Epithelial cell of alveolus of lung (primary cell): ENCODE measurements around the gene CCDC70. TPM values are rescaled to one million over a fixed set of nuclear protein-coding genes. Genes with fewer than 3 reads are reported as not detected.

Experiments used
- total RNA-seq: library from RNA; depleted of rRNA; stranded (reverse); fragments of >200 nt; gene quantifications from 2 replicates; pipeline ENCODE4 v1.2.1, GENCODE V29; 2015

CCDC70 gene
- not detected in 2 replicates for total RNA-seq

DNA sequence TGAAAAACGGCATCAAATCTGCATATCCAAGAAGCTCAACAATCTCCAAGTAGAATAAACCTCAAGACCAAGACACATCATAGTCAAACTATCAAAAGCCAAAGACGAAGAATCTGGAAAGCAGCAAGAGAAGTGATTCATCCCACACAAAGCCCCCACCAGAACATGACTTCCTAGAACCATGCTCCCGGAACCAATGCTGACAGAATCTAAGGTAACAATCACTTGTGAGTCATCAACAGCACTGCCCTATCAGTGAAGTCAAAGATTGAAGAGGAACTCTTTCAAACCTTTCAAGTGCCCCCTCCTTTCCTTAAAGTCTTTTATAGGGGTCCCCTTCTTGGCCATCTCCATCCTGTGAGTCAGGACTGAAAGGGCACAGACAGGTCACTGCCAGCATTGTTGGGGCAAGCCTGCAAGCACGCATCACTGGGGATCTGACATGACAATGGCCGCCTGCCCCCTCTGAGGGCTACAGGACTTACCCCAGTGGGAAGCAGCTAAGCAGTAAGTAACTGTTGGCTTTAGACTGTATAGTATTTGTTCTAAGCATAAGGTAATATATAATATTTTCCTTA, at the start of gene CCDC70:
CCDC70 (plus strand) TSS at position 247 of the 578 bp plus-strand sequence. CDS start 3,443 bp downstream, outside the sequence.

DNA sequence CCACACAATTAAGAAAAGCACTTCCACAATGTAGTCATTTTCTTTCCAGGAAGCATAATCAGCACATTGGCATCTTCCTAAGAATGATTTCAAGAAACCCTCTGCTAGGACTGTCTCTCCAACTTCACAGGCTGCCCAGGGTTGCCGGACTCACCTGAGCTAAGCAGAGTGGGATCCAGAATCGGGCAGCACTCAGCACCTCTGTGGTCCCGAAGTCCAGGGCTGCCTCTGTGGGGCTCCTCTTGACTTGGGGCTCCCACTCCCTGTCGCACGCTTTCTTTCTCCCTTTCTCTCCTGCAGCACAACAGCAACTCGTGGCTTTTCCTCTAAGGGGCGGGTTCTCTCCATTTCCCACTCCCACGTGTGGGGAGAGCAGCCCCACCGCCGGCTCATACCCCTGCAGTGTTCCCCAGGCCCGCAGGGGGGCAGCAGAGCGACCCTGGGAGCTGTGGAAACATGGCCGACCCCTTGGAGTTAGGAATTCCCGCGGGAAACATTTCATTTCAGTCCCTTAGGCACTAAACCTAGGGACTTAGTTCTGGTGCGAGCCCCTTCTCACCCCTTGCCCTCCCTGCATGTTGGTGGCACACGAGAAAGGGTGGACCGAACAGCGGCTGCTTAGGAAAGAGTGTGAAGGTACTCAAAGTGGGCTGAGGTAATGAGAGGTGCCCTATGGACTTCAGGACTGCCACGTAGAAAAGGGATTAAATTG, 16.8 kb upstream of the CCDC70 start, which contains the start of gene TMEM272:
TMEM272 (minus strand) TSS at position 316 of the 712 bp plus-strand sequence. CDS start 6,647 bp downstream, outside the sequence.

Other genes starting within 250 kb of the CCDC70 start
- gene DHRS12, start 57.8 kb upstream of the CCDC70 start, total RNA-seq, result 1.8 and 5.8 TPM in 2 replicates
- not detected in 2 replicates for gene TMEM272, start 16.8 kb upstream of the CCDC70 start, total RNA-seq
- 2.9 and 3.1 TPM in 2 replicates for gene ATP7B, start 149.5 kb downstream of the CCDC70 start, total RNA-seq
- 9.4 and 32.0 TPM in 2 replicates for gene ALG11, start 150.4 kb downstream of the CCDC70 start, total RNA-seq
- gene UTP14C, start 162.7 kb downstream of the CCDC70 start, total RNA-seq, result 9.1 and 14.5 TPM in 2 replicates